Measurements from ENCODE around the gene SEC14L2. TPM values are rescaled to one million over a fixed set of nuclear protein-coding genes. Genes with fewer than 3 reads are reported as not detected.

Gene SEC14L2
- total RNA-seq, 4 donors from 2014 or later, result 10.0 to 29.1 (median 12.4) TPM

- Histone ChIP-seq H3K9me3 (no peaks in the 10 kb centered on the region), H3K27ac (no peak overlapping the region), H3K4me3 (no peak overlapping the region), H3K4me1 (no peaks in the 10 kb centered on the region), H3K36me3 (no peaks in the 10 kb centered on the region), H3K27me3 (peaks cover 0 to 4% of the 10 kb centered on the region in 2 donors)
- 71 to 75% methylated on average over 4 of the region's 4 CpGs for WGBS, 2 donors
- TF ChIP-seq POLR2A (IDR thresholded peaks at IDR 0.05) (no peak), EP300 (IDR thresholded peaks at IDR 0.05) (no peak), CTCF (IDR thresholded peaks at IDR 0.05) (no peak)
- no peak for DNase-seq (ENCODE audit: low spot score in 2 of 2)
These were observed 76.3 kb downstream of the SEC14L2 start for GRCh38 chr22:30472994-30473720.

- Histone ChIP-seq H3K9me3 (no peaks in the 10 kb centered on the region), H3K4me1 (no peaks in the 10 kb centered on the region), H3K27me3 (peaks cover 0 to 4% of the 10 kb centered on the region in 2 donors), H3K4me3 (no peak overlapping the region), H3K27ac (no peak overlapping the region), H3K36me3 (no peaks in the 10 kb centered on the region)
- WGBS, 2 donors, result 95% methylated on average over 4 of the region's 4 CpGs
- no peak for TF ChIP-seq CTCF (IDR thresholded peaks at IDR 0.05)
- no peak for DNase-seq (ENCODE audit: low spot score in 2 of 2)
These were observed 77.3 kb downstream of the SEC14L2 start for GRCh38 chr22:30474121-30474520.

Small RNA genes within 50 kb of the gene (small RNA-seq; reads per million reads assigned to genes)
- gene AC004832.3 (not detected), gene RNU6-564P (not detected)

Other genes with a start within 250 kb of the SEC14L2 start
- gene LIF, start 150.3 kb upstream of the SEC14L2 start, total RNA-seq, result under 1 TPM; 0.30 to 0.84 (median 0.72) TPM
- 10 to 100 TPM in 1 of 4 donors, 1 to 10 TPM in 3; 1.4 to 19.7 (median 4.2) TPM for gene OSM, start 130.2 kb upstream of the SEC14L2 start, total RNA-seq
- gene CASTOR1, start 107.5 kb upstream of the SEC14L2 start, total RNA-seq, result 10 to 100 TPM; 38.7 to 57.9 (median 45.3) TPM
- 10 to 100 TPM; 46.8 to 63.9 (median 52.1) TPM for gene TBC1D10A, start 70.1 kb upstream of the SEC14L2 start, total RNA-seq
- 10 to 100 TPM; 76.2 to 98.1 (median 91.7) TPM for gene SF3A1, start 40.1 kb upstream of the SEC14L2 start, total RNA-seq
- gene CCDC157, start 40.0 kb upstream of the SEC14L2 start, total RNA-seq, result 10 to 100 TPM in 1 of 4 donors, 1 to 10 TPM in 3; 1.0 to 10.5 (median 5.2) TPM
- gene RNF215, start 9.6 kb upstream of the SEC14L2 start, total RNA-seq, result 10 to 100 TPM; 19.9 to 42.4 (median 25.2) TPM
- 10 to 100 TPM in 2 of 4 donors, 1 to 10 TPM in 2; 2.2 to 12.7 (median 7.3) TPM for gene MTFP1, start 28.8 kb downstream of the SEC14L2 start, total RNA-seq
- not detected for gene SEC14L3, start 75.0 kb downstream of the SEC14L2 start, total RNA-seq
- gene SEC14L4, start 108.7 kb downstream of the SEC14L2 start, total RNA-seq, result under 1 TPM in 1 of 4 donors, not detected in 3; 0.30 TPM
- 1 to 10 TPM in 1 of 4 donors, under 1 TPM in 3; 0.21 to 3.3 (median 0.94) TPM for gene SEC14L6, start 149.7 kb downstream of the SEC14L2 start, total RNA-seq
- gene GAL3ST1, start 177.6 kb downstream of the SEC14L2 start, total RNA-seq, result 10 to 100 TPM; 17.4 to 22.2 (median 18.8) TPM
- gene PES1, start 194.9 kb downstream of the SEC14L2 start, total RNA-seq, result 10 to 100 TPM; 53.9 to 74.7 (median 70.3) TPM
- 10 to 100 TPM; 38.2 to 56.1 (median 43.8) TPM for gene TCN2, start 210.2 kb downstream of the SEC14L2 start, total RNA-seq
- 10 to 100 TPM in 1 of 4 donors, 1 to 10 TPM in 3; 6.1 to 15.0 (median 7.3) TPM for gene SLC35E4, start 238.8 kb downstream of the SEC14L2 start, total RNA-seq

All from tibial nerve (tissue), 4 donors.